ENCODE results near the gene STMN1. TPM values are rescaled to one million over a fixed set of nuclear protein-coding genes. Genes with fewer than 3 reads are reported as not detected.

STMN1 gene
- total RNA-seq, 1 experiment from 2014 or later = 242 TPM

- no peaks in the 10 kb centered on the region for H3K27me3 Mint-ChIP-seq (ENCODE audit: unreplicated experiment)
- H3K4me3 Mint-ChIP-seq (ENCODE audit: low read depth, unreplicated experiment) = no peak overlapping the region
- no peaks in the 10 kb centered on the region for H3K9me3 Mint-ChIP-seq (ENCODE audit: low read depth, unreplicated experiment)
- H3K27ac Mint-ChIP-seq (ENCODE audit: unreplicated experiment) = no peak overlapping the region
- BruUV-seq (replicated peaks) = no TSS peak
- peaks cover 9% of the 10 kb centered on the region for H3K36me3 Mint-ChIP-seq (ENCODE audit: insufficient read depth, unreplicated experiment)
- TF ChIP-seq, protein P1, sequence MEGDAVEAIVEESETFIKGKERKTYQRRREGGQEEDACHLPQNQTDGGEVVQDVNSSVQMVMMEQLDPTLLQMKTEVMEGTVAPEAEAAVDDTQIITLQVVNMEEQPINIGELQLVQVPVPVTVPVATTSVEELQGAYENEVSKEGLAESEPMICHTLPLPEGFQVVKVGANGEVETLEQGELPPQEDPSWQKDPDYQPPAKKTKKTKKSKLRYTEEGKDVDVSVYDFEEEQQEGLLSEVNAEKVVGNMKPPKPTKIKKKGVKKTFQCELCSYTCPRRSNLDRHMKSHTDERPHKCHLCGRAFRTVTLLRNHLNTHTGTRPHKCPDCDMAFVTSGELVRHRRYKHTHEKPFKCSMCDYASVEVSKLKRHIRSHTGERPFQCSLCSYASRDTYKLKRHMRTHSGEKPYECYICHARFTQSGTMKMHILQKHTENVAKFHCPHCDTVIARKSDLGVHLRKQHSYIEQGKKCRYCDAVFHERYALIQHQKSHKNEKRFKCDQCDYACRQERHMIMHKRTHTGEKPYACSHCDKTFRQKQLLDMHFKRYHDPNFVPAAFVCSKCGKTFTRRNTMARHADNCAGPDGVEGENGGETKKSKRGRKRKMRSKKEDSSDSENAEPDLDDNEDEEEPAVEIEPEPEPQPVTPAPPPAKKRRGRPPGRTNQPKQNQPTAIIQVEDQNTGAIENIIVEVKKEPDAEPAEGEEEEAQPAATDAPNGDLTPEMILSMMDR (IDR thresholded peaks at IDR 0.05; ENCODE audit: unreplicated experiment) = no peak
- H3K4me1 Mint-ChIP-seq (ENCODE audit: low read depth, unreplicated experiment) = peaks cover 28% of the 10 kb centered on the region
- CTCF ChIA-PET = no interaction called here
- no peak for DNase-seq
- intact Hi-C loops (cut with micrococcal nuclease; ENCODE audit: unreplicated experiment) = no loop called here
These were observed 25.7 kb downstream of the STMN1 start for GRCh38 chr1:25880518-25880917.

- Mint-ChIP-seq H3K4me3 (ENCODE audit: low read depth, unreplicated experiment) (no peak overlapping the region), H3K9me3 (ENCODE audit: low read depth, unreplicated experiment) (no peaks in the 10 kb centered on the region), H3K4me1 (ENCODE audit: low read depth, unreplicated experiment) (peaks cover 28% of the 10 kb centered on the region), H3K36me3 (ENCODE audit: insufficient read depth, unreplicated experiment) (peaks cover 17% of the 10 kb centered on the region), H3K27me3 (ENCODE audit: unreplicated experiment) (no peaks in the 10 kb centered on the region), H3K27ac (ENCODE audit: unreplicated experiment) (no peak overlapping the region)
- no peak for DNase-seq
- intact Hi-C loops (cut with micrococcal nuclease; ENCODE audit: unreplicated experiment) = no loop called here
- TF ChIP-seq, protein P1 (IDR thresholded peaks at IDR 0.05; ENCODE audit: unreplicated experiment) = no peak
- no TSS peak for BruUV-seq (replicated peaks)
- CTCF ChIA-PET = no interaction called here
These were observed 26.5 kb downstream of the STMN1 start for GRCh38 chr1:25879675-25880074.

GRCh38 chr1:25878690-25879089 lies 27.5 kb downstream of the STMN1 start:
- peaks cover 28% of the 10 kb centered on the region for H3K4me1 Mint-ChIP-seq (ENCODE audit: low read depth, unreplicated experiment)
- no TSS peak for BruUV-seq (replicated peaks)
- intact Hi-C loops (cut with micrococcal nuclease; ENCODE audit: unreplicated experiment) = no loop called here
- peaks cover 18% of the 10 kb centered on the region for H3K36me3 Mint-ChIP-seq (ENCODE audit: insufficient read depth, unreplicated experiment)
- CTCF ChIA-PET = no interaction called here
- TF ChIP-seq, protein P1 (IDR thresholded peaks at IDR 0.05; ENCODE audit: unreplicated experiment) = no peak
- no peaks in the 10 kb centered on the region for H3K9me3 Mint-ChIP-seq (ENCODE audit: low read depth, unreplicated experiment)
- no peaks in the 10 kb centered on the region for H3K27me3 Mint-ChIP-seq (ENCODE audit: unreplicated experiment)
- H3K4me3 Mint-ChIP-seq (ENCODE audit: low read depth, unreplicated experiment) = no peak overlapping the region
- H3K27ac Mint-ChIP-seq (ENCODE audit: unreplicated experiment) = no peak overlapping the region
- DNase-seq = no peak

GRCh38 chr1:25877155-25877554 lies 29.1 kb downstream of the STMN1 start:
- Mint-ChIP-seq H3K4me1 (ENCODE audit: low read depth, unreplicated experiment) (peaks cover 28% of the 10 kb centered on the region), H3K9me3 (ENCODE audit: low read depth, unreplicated experiment) (no peaks in the 10 kb centered on the region), H3K4me3 (ENCODE audit: low read depth, unreplicated experiment) (no peak overlapping the region), H3K36me3 (ENCODE audit: insufficient read depth, unreplicated experiment) (peaks cover 18% of the 10 kb centered on the region), H3K27me3 (ENCODE audit: unreplicated experiment) (no peaks in the 10 kb centered on the region), H3K27ac (ENCODE audit: unreplicated experiment) (no peak overlapping the region)
- DNase-seq = no peak
- CTCF ChIA-PET = no interaction called here
- TF ChIP-seq, protein P1 (IDR thresholded peaks at IDR 0.05; ENCODE audit: unreplicated experiment) = no peak
- BruUV-seq (replicated peaks) = no TSS peak
- intact Hi-C loops (cut with micrococcal nuclease; ENCODE audit: unreplicated experiment) = no loop called here

Measured in Calu3 (cell line).